HCT116 (cell line): ENCODE data around the gene TTC24. TPM values are rescaled to one million over a fixed set of nuclear protein-coding genes. Genes with fewer than 3 reads are reported as not detected.

Experiments
- ATAC-seq: fragments of 200-7000 bp; cut with Tn5 transposase; 2 replicates; pipeline ENCODE4 v1.9.1; 2020; ENCODE audit warnings: mild to moderate bottlenecking, moderate library complexity
- BruUV-seq: library from RNA; stranded (reverse); fragments of 400-500 nt; replicated peaks from 2 replicates; lab custom pipeline; 2021; lab: Mats Ljungman, UMichigan
- CTCF ChIA-PET: fragments of 300-600 bp; sonication (Branson Sonifier 250); formaldehyde crosslinking; loops from one replicate; lab custom pipeline; 2021; ENCODE audit warnings: antibody characterized with exemption; lab: Charles Lee
- POLR2A ChIA-PET: fragments of 300-600, 350-600 bp; sonication (Branson Sonifier 250); formaldehyde crosslinking; loops from one replicate; lab custom pipeline; 2021; ENCODE audit warnings: antibody characterized with exemption; lab: Charles Lee
- RAD21 ChIA-PET, 2 experiments: fragments of 300-600 bp; sonication (Branson Sonifier 250); formaldehyde crosslinking; loops; one replicate each; lab custom pipeline; 2023; ENCODE audit warnings: low total read pairs in 2 of 2; ENCODE audit not compliant: uncharacterized antibody in 2 of 2, unreplicated experiment in 2 of 2, low non-redundant PET in 1 of 2; lab: Charles Lee
- DNase-seq: peaks from one replicate; pipeline ENCODE4 v3.0.0-alpha.2; 2010; ENCODE audit warnings: low read depth, low spot score
- H2AFZ ChIP-seq: fragments of 200-600 bp; shearing (Covaris generic), sonication (generic); 2 replicates; pipeline ENCODE4 v1.6.1; 2017; ENCODE audit warnings: low read depth, mixed run types, mixed read lengths, antibody characterized with exemption, low read length; ENCODE audit not compliant: poor library complexity, severe bottlenecking
- H3K27ac ChIP-seq: 2 replicates; pipeline ENCODE4 v1.5.1; 2012; ENCODE audit warnings: low read depth, low read length
- H3K27me3 ChIP-seq: fragments of 200-600 bp; sonication (generic); 2 replicates; pipeline ENCODE4 v1.6.1; 2016; ENCODE audit warnings: mixed run types, low read length, mixed read lengths; ENCODE audit not compliant: insufficient read depth
- H3K36me3 ChIP-seq, 2 experiments: fragments of 200-500 bp in 1 of 2; fragments of 200-600 bp in 1 of 2; sonication (Bioruptor generic) in 1 of 2; sonication (generic) in 1 of 2; 2 replicates each; pipeline versions ENCODE4 v1.5.1 to v1.6.1; 2014 to 2016; ENCODE audit warnings: low read length in 2 of 2, inconsistent platforms in 1 of 2, mixed read lengths in 1 of 2, mixed run types in 1 of 2; ENCODE audit not compliant: insufficient read depth in 2 of 2, control insufficient read depth in 1 of 2
- H3K4me1 ChIP-seq, 2 experiments: fragments of 200-600 bp in 1 of 2; sonication (generic) in 1 of 2; 2 replicates each; pipeline versions ENCODE4 v1.5.1 to v1.6.1; 2012 to 2017; ENCODE audit warnings: low read length in 2 of 2, inconsistent platforms in 1 of 2, mild to moderate bottlenecking in 1 of 2, mixed read lengths in 1 of 2, mixed run types in 1 of 2, moderate library complexity in 1 of 2; ENCODE audit not compliant: insufficient read depth in 2 of 2, control insufficient read depth in 1 of 2
- H3K4me2 ChIP-seq: fragments of 200-600 bp; sonication (generic); 2 replicates; pipeline ENCODE4 v1.6.1; 2017; ENCODE audit warnings: mixed run types, low read length, mixed read lengths
- H3K4me3 ChIP-seq, 2 experiments: fragments of 200-600 bp in 1 of 2; sonication (generic) in 1 of 2; replicated peaks in 1 of 2; 2 replicates each; pipeline ENCODE4 v1.5.1; 2011 to 2016; ENCODE audit warnings: low read length in 2 of 2, control low read depth in 1 of 2, low read depth in 1 of 2, mild to moderate bottlenecking in 1 of 2, mixed read lengths in 1 of 2, mixed run types in 1 of 2
- H3K79me2 ChIP-seq: fragments of 200-600 bp; sonication (generic); 2 replicates; pipeline ENCODE4 v1.6.1; 2017; ENCODE audit warnings: mild to moderate bottlenecking, mixed run types, low read length, moderate library complexity, mixed read lengths; ENCODE audit not compliant: insufficient read depth
- H3K9ac ChIP-seq: fragments of 200-600 bp; sonication (generic); 2 replicates; pipeline ENCODE4 v1.6.1; 2016; ENCODE audit warnings: low read length, mixed read lengths
- H3K9me2 ChIP-seq: fragments of 200-600 bp; sonication (generic), shearing (Covaris generic); 2 replicates; pipeline ENCODE4 v1.6.1; 2017; ENCODE audit warnings: mixed run types, mild to moderate bottlenecking, moderate library complexity; ENCODE audit not compliant: insufficient read depth
- H3K9me3 ChIP-seq, 2 experiments: fragments of 200-500 bp in 1 of 2; fragments of 200-600 bp in 1 of 2; sonication (Bioruptor generic) in 1 of 2; sonication (generic) in 1 of 2; 2 replicates each; pipeline ENCODE4 v1.6.1; 2014 to 2017; ENCODE audit warnings: low read length in 2 of 2, mixed read lengths in 2 of 2, inconsistent platforms in 1 of 2, low read depth in 1 of 2, mild to moderate bottlenecking in 1 of 2, mixed run types in 1 of 2, moderate library complexity in 1 of 2; ENCODE audit not compliant: control insufficient read depth in 1 of 2, insufficient read depth in 1 of 2
- H4K20me1 ChIP-seq: fragments of 200-600 bp; sonication (generic), shearing (Covaris generic); 2 replicates; pipeline ENCODE4 v1.6.1; 2017; ENCODE audit warnings: mixed run types, mild to moderate bottlenecking, moderate library complexity; ENCODE audit not compliant: insufficient read depth
- CBX3 ChIP-seq: IDR thresholded peaks from 2 replicates; pipeline ENCODE4 v1.6.1; 2012; ENCODE audit warnings: low read depth
- EGR1 ChIP-seq: IDR thresholded peaks from 2 replicates; pipeline ENCODE4 v1.6.1; 2012; ENCODE audit warnings: low read depth
- EZH2 ChIP-seq: fragments of 200-600 bp; sonication (generic); IDR thresholded peaks from 2 replicates; pipeline ENCODE4 v1.6.1; 2017; ENCODE audit warnings: antibody characterized with exemption, mixed run types
- EZH2phosphoT487 ChIP-seq: fragments of 200-600 bp; IDR thresholded peaks from 2 replicates; pipeline ENCODE4 v1.6.1; 2018; ENCODE audit warnings: antibody characterized with exemption, borderline replicate concordance
- FOSL1 ChIP-seq: IDR thresholded peaks from 2 replicates; pipeline ENCODE4 v1.6.1; 2012; ENCODE audit warnings: low read depth
- JUND ChIP-seq: IDR thresholded peaks from 2 replicates; pipeline ENCODE4 v1.6.1; 2012
- MAX ChIP-seq: IDR thresholded peaks from 2 replicates; pipeline ENCODE4 v1.6.1; 2012
- POLR2AphosphoS5 ChIP-seq: IDR thresholded peaks from 2 replicates; pipeline ENCODE4 v1.6.1; 2011; ENCODE audit warnings: mild to moderate bottlenecking, low read depth, low read length, moderate library complexity
- SIN3A ChIP-seq: IDR thresholded peaks from 2 replicates; pipeline ENCODE4 v1.6.1; 2012; ENCODE audit warnings: low read depth
- SP1 ChIP-seq: IDR thresholded peaks from 2 replicates; pipeline ENCODE4 v1.6.1; 2012; ENCODE audit warnings: low read depth
- SRF ChIP-seq: IDR thresholded peaks from 2 replicates; pipeline ENCODE4 v1.6.1; 2012; ENCODE audit warnings: low read depth
- YY1 ChIP-seq: IDR thresholded peaks from 2 replicates; pipeline ENCODE4 v1.6.1; 2011; ENCODE audit warnings: low read length, low read depth, moderate library complexity, mild to moderate bottlenecking; ENCODE audit not compliant: insufficient replicate concordance; ENCODE audit errors: extremely low read depth
- ZBTB33 ChIP-seq: IDR thresholded peaks from 2 replicates; pipeline ENCODE4 v1.6.1; 2011; ENCODE audit warnings: mild to moderate bottlenecking, low read length, moderate library complexity; ENCODE audit not compliant: insufficient replicate concordance; ENCODE audit errors: extremely low read depth
- ZFX ChIP-seq: fragments of 450-650 bp; IDR thresholded peaks from 2 replicates; pipeline ENCODE4 v1.6.1; 2017
- intact Hi-C: fragments of 100-400 bp; cut with micrococcal nuclease; formaldehyde crosslinking; loops from 2 replicates; pipeline ENCODE4 v1.10.0; 2022
- total RNA-seq: library from RNA; stranded (reverse); gene quantifications from one replicate; pipeline ENCODE4 v1.2.1, GENCODE V29; 2021; ENCODE audit not compliant: unreplicated experiment
- TF ChIP-seq, protein P1 (sequence below), 3 experiments: fragments of 200-600 bp in 1 of 3; sonication (generic) in 1 of 3; IDR thresholded peaks in 2 of 3; conservative IDR thresholded peaks in 1 of 3; 2 replicates each; pipeline ENCODE4 v1.5.1; 2012 to 2017; ENCODE audit warnings: low read depth in 2 of 3, low read length in 2 of 3, antibody characterized with exemption in 1 of 3, borderline replicate concordance in 1 of 3, control low read depth in 1 of 3, mild to moderate bottlenecking in 1 of 3, mixed read lengths in 1 of 3, mixed run types in 1 of 3, moderate library complexity in 1 of 3; ENCODE audit not compliant: insufficient read depth in 1 of 3

The TTC24 gene
- total RNA-seq, 1 experiment from 2014 or later: not detected

DNA sequence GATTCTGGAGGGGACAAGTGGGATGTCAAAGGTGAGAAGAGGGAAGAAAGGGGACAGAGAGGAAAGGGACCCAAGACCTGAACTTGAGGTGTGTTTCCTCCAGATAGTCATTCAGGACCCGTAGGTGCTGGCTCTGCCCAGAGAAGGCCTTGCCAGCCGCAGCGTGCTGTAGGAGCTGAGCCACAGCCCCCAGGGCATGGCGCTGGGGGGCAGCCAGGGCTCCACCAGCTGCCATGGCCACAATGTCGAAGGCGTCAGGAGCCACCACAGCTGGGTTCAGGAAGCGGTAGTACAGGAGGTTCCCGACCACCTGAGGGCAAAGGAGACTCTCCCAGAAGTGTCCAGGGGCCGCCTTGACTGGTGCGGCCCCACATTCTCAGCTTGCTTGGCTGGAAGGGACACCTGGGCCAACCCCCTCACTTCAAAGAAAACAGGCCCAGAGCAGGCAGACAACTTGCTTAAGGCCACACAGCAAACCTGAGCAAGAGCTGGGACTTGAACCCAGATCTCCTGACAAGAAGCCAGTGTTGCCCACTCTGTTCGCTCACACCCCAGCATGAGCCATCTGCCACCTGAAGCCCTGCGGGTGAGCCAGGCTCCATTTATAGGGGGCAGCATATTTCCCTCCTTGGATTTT is 45.0 kb upstream of the TTC24 start:
- Histone ChIP-seq H3K27me3 (no peaks in the 10 kb centered on the region), H3K27ac (no peak overlapping the region), H3K9me2 (no peaks in the 10 kb centered on the region), H3K9ac (no peak overlapping the region), H2AFZ (no peak overlapping the region), H3K4me2 (no peak overlapping the region), H3K36me3 (peaks cover 28 to 36% of the 10 kb centered on the region in 2 experiments)
- no peak for ATAC-seq
- no TSS peak for BruUV-seq
- CTCF ChIA-PET: no interaction called here
- TF ChIP-seq FOSL1: no peak
- TF ChIP-seq, protein P1, sequence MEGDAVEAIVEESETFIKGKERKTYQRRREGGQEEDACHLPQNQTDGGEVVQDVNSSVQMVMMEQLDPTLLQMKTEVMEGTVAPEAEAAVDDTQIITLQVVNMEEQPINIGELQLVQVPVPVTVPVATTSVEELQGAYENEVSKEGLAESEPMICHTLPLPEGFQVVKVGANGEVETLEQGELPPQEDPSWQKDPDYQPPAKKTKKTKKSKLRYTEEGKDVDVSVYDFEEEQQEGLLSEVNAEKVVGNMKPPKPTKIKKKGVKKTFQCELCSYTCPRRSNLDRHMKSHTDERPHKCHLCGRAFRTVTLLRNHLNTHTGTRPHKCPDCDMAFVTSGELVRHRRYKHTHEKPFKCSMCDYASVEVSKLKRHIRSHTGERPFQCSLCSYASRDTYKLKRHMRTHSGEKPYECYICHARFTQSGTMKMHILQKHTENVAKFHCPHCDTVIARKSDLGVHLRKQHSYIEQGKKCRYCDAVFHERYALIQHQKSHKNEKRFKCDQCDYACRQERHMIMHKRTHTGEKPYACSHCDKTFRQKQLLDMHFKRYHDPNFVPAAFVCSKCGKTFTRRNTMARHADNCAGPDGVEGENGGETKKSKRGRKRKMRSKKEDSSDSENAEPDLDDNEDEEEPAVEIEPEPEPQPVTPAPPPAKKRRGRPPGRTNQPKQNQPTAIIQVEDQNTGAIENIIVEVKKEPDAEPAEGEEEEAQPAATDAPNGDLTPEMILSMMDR (IDR thresholded peaks at IDR 0.05 in 2 of 3, conservative IDR thresholded peaks at IDR 0.05 in 1 of 3; ENCODE audit: borderline replicate concordance in 1 of 3, insufficient read depth in 1 of 3, low read depth in 2 of 3, low read length in 2 of 3): no peak
- TF ChIP-seq EZH2phosphoT487: no peak
- TF ChIP-seq EGR1: no peak
- TF ChIP-seq CBX3: no peak
- TF ChIP-seq SIN3A: no peak
- no peak for TF ChIP-seq ZFX
- no peak for TF ChIP-seq MAX
- no peak for TF ChIP-seq YY1
- no peak for TF ChIP-seq SRF
- TF ChIP-seq EZH2: no peak
- no peak for TF ChIP-seq ZBTB33
- TF ChIP-seq JUND: no peak
- TF ChIP-seq SP1: no peak
- TF ChIP-seq POLR2AphosphoS5: no peak
- TF ChIP-seq, all 23 proteins: peak for 0
- H3K9me3 ChIP-seq: no peaks in the 10 kb centered on the region
- intact Hi-C loops: no loop called here
- DNase-seq: no peak
- POLR2A ChIA-PET: no interaction called here
- RAD21 ChIA-PET: no interaction called here
- no peaks in the 10 kb centered on the region for H4K20me1 ChIP-seq
- no peak overlapping the region for H3K4me3 ChIP-seq
- no peaks in the 10 kb centered on the region for H3K4me1 ChIP-seq
- no peaks in the 10 kb centered on the region for H3K79me2 ChIP-seq
